HFFc6 (cell line): ENCODE data around the gene YOD1. TPM values are rescaled to one million over a fixed set of nuclear protein-coding genes. Genes with fewer than 3 reads are reported as not detected.
A peak's percentile ranks its signal among the peaks of the same experiment; 100 is the strongest.

ENCODE experiments used
- DNase-seq: peaks from one replicate; pipeline ENCODE4 v3.0.0-alpha.2; 2018
- H3K27ac Mint-ChIP-seq: 2 replicates; pipeline ENCODE4 v1.8.0; 2020; ENCODE audit warnings: mild to moderate bottlenecking, mixed read lengths
- H3K27me3 Mint-ChIP-seq: 2 replicates; pipeline ENCODE4 v1.8.0; 2021; ENCODE audit warnings: mild to moderate bottlenecking, moderate library complexity, mixed read lengths; ENCODE audit not compliant: insufficient read depth
- H3K36me3 Mint-ChIP-seq: 2 replicates; pipeline ENCODE4 v1.8.0; 2021; ENCODE audit warnings: low read depth, mixed read lengths
- H3K4me1 Mint-ChIP-seq: 2 replicates; pipeline ENCODE4 v1.8.0; 2020; ENCODE audit warnings: low read depth, mixed read lengths
- H3K4me3 Mint-ChIP-seq: 2 replicates; pipeline ENCODE4 v1.8.0; 2020; ENCODE audit warnings: mild to moderate bottlenecking, moderate library complexity, mixed read lengths
- H3K9me3 Mint-ChIP-seq: 2 replicates; pipeline ENCODE4 v1.8.0; 2020; ENCODE audit warnings: mild to moderate bottlenecking, mixed read lengths
- total RNA-seq, 6 experiments: library from RNA; stranded (reverse); fragmentation: NEBNext Ultra II Directional; extraction: Animal tissue kit (Norgen Biotek cat#: 25700); gene quantifications; 2 replicates in 1 of 6; 3 replicates in 5 of 6; pipeline ENCODE4 v1.2.3, GENCODE V29; 2021
- TF ChIP-seq, protein P1 (sequence below): fragments of 200-600 bp; sonication (generic); IDR thresholded peaks from 2 replicates; pipeline ENCODE4 v1.5.0; 2021; ENCODE audit warnings: antibody characterized with exemption, mild to moderate bottlenecking

Gene YOD1
- total RNA-seq, 6 experiments from 2014 or later, result 6.5 to 10.6 (median 7.1) TPM

- Mint-ChIP-seq H3K9me3 (no peaks in the 10 kb centered on the region), H3K4me1 (peaks cover 59% of the 10 kb centered on the region), H3K4me3 (no peak overlapping the region), H3K27ac (no peak overlapping the region), H3K27me3 (no peaks in the 10 kb centered on the region; the same call in 1 of the 2 replicates), H3K36me3 (no peaks in the 10 kb centered on the region)
- TF ChIP-seq, protein P1, sequence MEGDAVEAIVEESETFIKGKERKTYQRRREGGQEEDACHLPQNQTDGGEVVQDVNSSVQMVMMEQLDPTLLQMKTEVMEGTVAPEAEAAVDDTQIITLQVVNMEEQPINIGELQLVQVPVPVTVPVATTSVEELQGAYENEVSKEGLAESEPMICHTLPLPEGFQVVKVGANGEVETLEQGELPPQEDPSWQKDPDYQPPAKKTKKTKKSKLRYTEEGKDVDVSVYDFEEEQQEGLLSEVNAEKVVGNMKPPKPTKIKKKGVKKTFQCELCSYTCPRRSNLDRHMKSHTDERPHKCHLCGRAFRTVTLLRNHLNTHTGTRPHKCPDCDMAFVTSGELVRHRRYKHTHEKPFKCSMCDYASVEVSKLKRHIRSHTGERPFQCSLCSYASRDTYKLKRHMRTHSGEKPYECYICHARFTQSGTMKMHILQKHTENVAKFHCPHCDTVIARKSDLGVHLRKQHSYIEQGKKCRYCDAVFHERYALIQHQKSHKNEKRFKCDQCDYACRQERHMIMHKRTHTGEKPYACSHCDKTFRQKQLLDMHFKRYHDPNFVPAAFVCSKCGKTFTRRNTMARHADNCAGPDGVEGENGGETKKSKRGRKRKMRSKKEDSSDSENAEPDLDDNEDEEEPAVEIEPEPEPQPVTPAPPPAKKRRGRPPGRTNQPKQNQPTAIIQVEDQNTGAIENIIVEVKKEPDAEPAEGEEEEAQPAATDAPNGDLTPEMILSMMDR, result peak; percentile 77
- peak; percentile 30 for DNase-seq
These were observed 33.7 kb upstream of the YOD1 start for GRCh38 chr1:207084701-207085180.

DNA sequence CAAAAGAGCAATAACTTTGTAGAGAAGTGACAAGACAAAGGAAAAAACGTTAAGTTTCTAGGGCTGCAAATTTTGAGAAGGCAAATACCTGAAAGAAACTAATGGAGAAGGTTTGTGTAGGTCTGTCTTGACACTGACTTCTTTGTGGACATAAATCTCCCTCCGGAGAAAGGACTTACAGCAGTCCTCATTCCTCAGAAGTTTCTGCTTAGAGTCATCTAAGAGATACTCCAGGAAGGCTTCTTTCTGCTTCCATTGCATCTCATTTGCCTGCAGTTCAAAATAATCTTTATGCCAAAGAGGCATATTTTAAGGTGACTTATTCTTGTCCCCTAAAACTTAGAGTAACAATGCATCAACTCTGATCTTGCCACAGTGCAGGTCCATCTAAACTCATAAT, 33.2 kb upstream of the YOD1 start:
- Mint-ChIP-seq H3K27me3 (no peaks in the 10 kb centered on the region; the same call in 1 of the 2 replicates), H3K9me3 (no peaks in the 10 kb centered on the region), H3K4me3 (no peak overlapping the region), H3K36me3 (no peaks in the 10 kb centered on the region), H3K27ac (no peak overlapping the region), H3K4me1 (peaks cover 54% of the 10 kb centered on the region)
- DNase-seq, result peak; percentile 29
- TF ChIP-seq, protein P1, result no peak

GRCh38 chr1:207081806-207082205, 30.8 kb upstream of the YOD1 start:
- H3K4me3 Mint-ChIP-seq, result no peak overlapping the region
- peaks cover 45% of the 10 kb centered on the region for H3K4me1 Mint-ChIP-seq
- H3K9me3 Mint-ChIP-seq, result no peaks in the 10 kb centered on the region
- no peaks in the 10 kb centered on the region for H3K36me3 Mint-ChIP-seq
- TF ChIP-seq, protein P1, result no peak
- H3K27me3 Mint-ChIP-seq, result no peaks in the 10 kb centered on the region; the same call in 1 of the 2 replicates
- H3K27ac Mint-ChIP-seq, result no peak overlapping the region
- DNase-seq, result no peak

DNA sequence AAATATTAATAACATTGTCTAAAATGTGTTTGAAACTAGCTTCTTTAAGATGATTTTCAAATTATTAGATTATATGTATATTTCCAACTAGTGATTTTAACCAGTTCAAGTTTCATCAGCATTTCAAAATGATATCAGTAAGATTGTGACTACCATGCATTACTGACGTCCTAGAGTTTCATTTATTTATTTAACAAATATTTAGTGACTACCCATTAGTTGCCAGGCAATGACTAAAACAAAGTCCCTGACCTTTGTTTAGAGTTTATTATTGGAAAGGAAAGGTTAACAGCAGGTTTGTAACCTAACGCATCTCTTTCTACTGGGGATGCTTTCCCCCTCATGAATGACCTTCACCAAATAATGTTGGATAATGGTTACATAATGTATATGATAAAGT, 30.1 kb upstream of the YOD1 start:
- DNase-seq, result no peak
- TF ChIP-seq, protein P1, result no peak
- Mint-ChIP-seq H3K27me3 (no peaks in the 10 kb centered on the region; the same call in 1 of the 2 replicates), H3K27ac (no peak overlapping the region), H3K9me3 (no peaks in the 10 kb centered on the region), H3K4me3 (no peak overlapping the region), H3K4me1 (peaks cover 48% of the 10 kb centered on the region), H3K36me3 (no peaks in the 10 kb centered on the region)

DNA sequence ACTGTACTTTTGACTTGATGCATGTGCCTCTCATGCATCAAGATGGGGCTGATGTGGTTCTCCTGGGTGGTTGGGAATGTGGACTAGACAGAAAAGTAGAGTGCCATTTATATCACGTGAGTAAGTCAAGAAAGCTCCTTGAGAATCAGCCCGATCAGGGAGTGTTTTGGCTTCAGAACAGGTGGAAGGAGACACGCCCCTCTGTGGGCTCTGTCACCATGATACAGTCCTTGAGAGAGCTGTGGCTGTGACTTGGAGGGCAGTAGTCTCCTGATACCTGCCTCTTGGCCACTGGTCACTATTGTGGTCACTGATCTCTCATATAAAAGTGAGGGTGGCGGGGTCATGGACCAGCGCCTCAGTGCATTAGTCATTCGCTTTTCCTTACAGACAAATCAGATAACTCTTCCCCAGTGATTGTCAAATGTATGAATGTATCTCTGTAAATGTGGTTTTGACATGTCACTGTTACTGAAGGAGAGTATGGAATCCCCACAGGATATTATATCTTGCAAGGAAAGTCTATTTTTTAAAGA, 28.8 kb upstream of the YOD1 start:
- H3K27me3 Mint-ChIP-seq, result no peaks in the 10 kb centered on the region; the same call in 1 of the 2 replicates
- H3K9me3 Mint-ChIP-seq, result no peaks in the 10 kb centered on the region
- H3K4me1 Mint-ChIP-seq, result peaks cover 38% of the 10 kb centered on the region
- H3K36me3 Mint-ChIP-seq, result no peaks in the 10 kb centered on the region
- no peak overlapping the region for H3K4me3 Mint-ChIP-seq
- TF ChIP-seq, protein P1, result no peak
- no peak for DNase-seq
- no peak overlapping the region for H3K27ac Mint-ChIP-seq
